CD14-positive monocyte (primary cell): ENCODE measurements around the gene SFTPD. TPM values are rescaled to one million over a fixed set of nuclear protein-coding genes. Genes with fewer than 3 reads are reported as not detected.
A peak's percentile ranks its signal among the peaks of the same experiment; 100 is the strongest.

Experiments used
- DNase-seq, 3 donors: peaks; one replicate each; pipeline ENCODE4 v3.0.0-alpha.2; 2011 to 2022
- H2AFZ ChIP-seq: 2 replicates; pipeline ENCODE4 v1.6.0; 2012; ENCODE audit warnings: mild to moderate bottlenecking, low read depth, low read length, inconsistent platforms; ENCODE audit not compliant: insufficient read depth, poor library complexity, severe bottlenecking
- H3K27ac ChIP-seq, 2 donors: 1 replicate in 1 of 2; 2 replicates in 1 of 2; pipeline ENCODE4 v1.5.1; 2012 to 2013; ENCODE audit warnings: low read length in 2 of 2, control low read depth in 1 of 2, inconsistent platforms in 1 of 2, low read depth in 1 of 2, mild to moderate bottlenecking in 1 of 2
- H3K27me3 ChIP-seq, 2 donors: one replicate each; pipeline versions ENCODE4 v1.6.0 to v1.6.1; 2011 to 2013; ENCODE audit warnings: low read length in 2 of 2; ENCODE audit not compliant: control insufficient read depth in 2 of 2, insufficient read depth in 2 of 2
- H3K36me3 ChIP-seq, 2 donors: replicated peaks in 1 of 2; 1 replicate in 1 of 2; 2 replicates in 1 of 2; pipeline versions ENCODE4 v1.5.1 to v1.6.1; 2012 to 2013; ENCODE audit warnings: low read length in 2 of 2, control low read depth in 1 of 2, inconsistent platforms in 1 of 2, mild to moderate bottlenecking in 1 of 2; ENCODE audit not compliant: insufficient read depth in 2 of 2, control insufficient read depth in 1 of 2
- H3K4me1 ChIP-seq, 2 donors: 1 replicate in 1 of 2; 2 replicates in 1 of 2; pipeline versions ENCODE4 v1.5.1 to v1.6.1; 2012 to 2013; ENCODE audit warnings: low read length in 2 of 2, control low read depth in 1 of 2, inconsistent platforms in 1 of 2, mild to moderate bottlenecking in 1 of 2, moderate library complexity in 1 of 2; ENCODE audit not compliant: insufficient read depth in 2 of 2, control insufficient read depth in 1 of 2
- H3K4me2 ChIP-seq: replicated peaks from 2 replicates; pipeline ENCODE3; 2012; ENCODE audit warnings: low read length, moderate library complexity, mild to moderate bottlenecking; ENCODE audit not compliant: poor library complexity, severe bottlenecking; ENCODE audit errors: extremely low read depth
- H3K4me3 ChIP-seq, 3 experiments: fragments of 200-600 bp in 1 of 3; sonication (generic) in 1 of 3; replicated peaks in 1 of 3; 1 replicate in 2 of 3; 2 replicates in 1 of 3; pipeline ENCODE4 v1.5.1; 2011 to 2013; ENCODE audit warnings: low read length in 3 of 3, mild to moderate bottlenecking in 3 of 3, control low read depth in 2 of 3, low read depth in 2 of 3, inconsistent platforms in 1 of 3, moderate library complexity in 1 of 3
- H3K79me2 ChIP-seq: 2 replicates; pipeline ENCODE4 v1.6.0; 2012; ENCODE audit warnings: mild to moderate bottlenecking, control low read depth, inconsistent platforms, low read length, moderate library complexity; ENCODE audit not compliant: insufficient read depth
- H3K9ac ChIP-seq: 2 replicates; pipeline ENCODE4 v1.6.0; 2017; ENCODE audit warnings: low read length, mild to moderate bottlenecking; ENCODE audit not compliant: insufficient read depth, poor library complexity, severe bottlenecking
- H3K9me3 ChIP-seq, 2 donors: replicated peaks in 1 of 2; 1 replicate in 1 of 2; 2 replicates in 1 of 2; pipeline versions ENCODE4 v1.5.1 to v1.6.1; 2012 to 2013; ENCODE audit warnings: low read length in 2 of 2, control low read depth in 1 of 2; ENCODE audit not compliant: control insufficient read depth in 1 of 2, insufficient read depth in 1 of 2
- H4K20me1 ChIP-seq: 2 replicates; pipeline ENCODE4 v1.6.0; 2012; ENCODE audit warnings: mild to moderate bottlenecking, low read length, control low read depth, moderate library complexity; ENCODE audit not compliant: insufficient read depth
- H3K27ac Mint-ChIP-seq, 7 donors: one replicate each; pipeline ENCODE4 v1.8.0; 2020; ENCODE audit warnings: mild to moderate bottlenecking in 7 of 7, mixed read lengths in 7 of 7, moderate library complexity in 6 of 7, inconsistent platforms in 2 of 7
- H3K27me3 Mint-ChIP-seq, 3 donors: one replicate each; pipeline ENCODE4 v1.8.0; 2021 to 2022; ENCODE audit warnings: low read depth in 3 of 3, mild to moderate bottlenecking in 3 of 3, mixed read lengths in 3 of 3, moderate library complexity in 3 of 3, inconsistent platforms in 1 of 3
- H3K36me3 Mint-ChIP-seq, 2 donors: one replicate each; pipeline ENCODE4 v1.8.0; 2020; ENCODE audit warnings: mixed read lengths in 2 of 2, inconsistent platforms in 1 of 2, mild to moderate bottlenecking in 1 of 2
- H3K4me1 Mint-ChIP-seq: one replicate; pipeline ENCODE4 v1.8.0; 2020; ENCODE audit warnings: mild to moderate bottlenecking, mixed read lengths
- H3K4me3 Mint-ChIP-seq, 2 donors: one replicate each; pipeline ENCODE4 v1.8.0; 2020; ENCODE audit warnings: mild to moderate bottlenecking in 2 of 2, mixed read lengths in 2 of 2, moderate library complexity in 1 of 2
- H3K9me3 Mint-ChIP-seq, 7 donors: one replicate each; pipeline ENCODE4 v1.8.0; 2020 to 2022; ENCODE audit warnings: mixed read lengths in 7 of 7, mild to moderate bottlenecking in 6 of 7, moderate library complexity in 6 of 7, inconsistent platforms in 2 of 7
- WGBS: methylation state at CpG from one replicate; pipeline ENCODE4 v1.1.5; 2013; ENCODE audit warnings: missing lambda C conversion rate; ENCODE audit not compliant: insufficient coverage; 5-methylcytosine and 5-hydroxymethylcytosine counted together
- intact Hi-C, 2 donors: fragments of 100-400 bp; cut with micrococcal nuclease; formaldehyde crosslinking; loops; one replicate each; pipeline versions ENCODE4 v1.15.0 to v1.15.1; 2023
- polyA plus RNA-seq, 3 donors: library from polyadenylated mRNA; depleted of rRNA in 1 of 3; unstranded in 2 of 3; stranded (reverse) in 1 of 3; fragments of 300-500 nt in 2 of 3; fragments of >200 nt in 1 of 3; fragmentation: Illumina TruSeq in 2 of 3; gene quantifications; 1 replicate in 2 of 3; 2 replicates in 1 of 3; pipeline ENCODE4 v1.2.3, GENCODE V29; 2012 to 2021
- TF ChIP-seq, protein P1 (sequence below): fragments of 200-600 bp; IDR thresholded peaks from one replicate; pipeline ENCODE4 v1.8.0; 2022; ENCODE audit warnings: antibody characterized with exemption, mild to moderate bottlenecking

The SFTPD gene
- polyA plus RNA-seq, 3 donors = 0.84 to 1.4 (median 1.2) TPM

DNA sequence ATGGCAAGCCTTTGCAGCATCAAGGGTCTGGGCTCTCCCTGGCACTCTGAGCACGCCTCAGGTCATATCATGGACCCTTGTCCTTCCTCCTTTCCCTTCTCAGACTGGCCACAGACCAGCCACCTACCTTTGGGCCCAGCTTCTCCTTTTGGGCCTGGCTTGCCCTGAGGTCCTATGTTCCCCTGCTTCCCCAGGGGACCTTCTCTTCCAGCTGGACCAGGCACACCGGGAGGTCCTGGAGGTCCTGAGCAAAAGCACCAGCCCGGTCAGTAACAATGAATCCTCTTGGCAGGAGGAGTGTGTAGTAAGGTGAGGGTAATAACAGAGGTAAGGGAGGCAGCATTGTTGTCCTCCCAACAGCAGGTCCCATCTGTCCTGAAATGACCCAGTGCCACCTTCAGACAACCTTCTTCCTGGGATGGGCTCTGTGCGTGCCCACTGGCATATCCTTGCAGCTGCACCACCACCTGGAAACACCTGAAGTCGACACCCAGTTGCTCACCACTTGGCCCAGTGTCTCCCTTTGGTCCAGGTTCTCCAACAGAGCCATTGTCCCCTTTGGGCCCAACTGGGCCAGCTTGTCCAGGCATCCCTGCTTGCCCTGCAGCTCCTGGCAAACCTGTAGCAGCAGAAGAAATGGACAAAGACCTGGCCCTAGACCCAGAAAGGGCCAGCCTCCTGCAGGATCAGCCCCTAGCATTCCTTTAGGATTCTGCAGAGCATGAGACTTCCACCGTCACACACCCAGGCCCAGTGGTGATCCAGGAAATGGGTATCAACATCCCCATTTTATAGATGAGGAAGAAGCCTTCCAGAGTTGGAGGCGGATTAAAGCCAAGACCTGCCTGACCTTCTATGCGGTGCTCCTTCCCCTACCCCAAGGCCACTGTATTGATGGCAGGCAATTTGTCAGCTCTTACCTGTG, 6.4 kb downstream of the SFTPD start:
- Mint-ChIP-seq H3K9me3 (peaks cover 0 to 3% (median 0%) of the 10 kb centered on the region in 7 donors), H3K27me3 (peaks cover 2 to 5% (median 3%) of the 10 kb centered on the region in 3 donors), H3K4me3 (no peak overlapping the region), H3K36me3 (peaks cover 0 to 4% of the 10 kb centered on the region in 2 donors), H3K27ac (peak overlapping the region in 3 of 7 donors; percentile 3 to 54 (median 53)), H3K4me1 (peaks cover 43% of the 10 kb centered on the region)
- no peak overlapping the region for H2AFZ ChIP-seq
- no peak overlapping the region for H3K4me3 ChIP-seq
- H3K4me2 ChIP-seq = no peak overlapping the region
- H4K20me1 ChIP-seq = no peaks in the 10 kb centered on the region
- 87% methylated on average over 3 of the region's 8 CpGs for WGBS
- no peak overlapping the region for H3K9ac ChIP-seq
- peaks cover 43 to 45% of the 10 kb centered on the region in 2 donors for H3K4me1 ChIP-seq
- no peaks in the 10 kb centered on the region for H3K36me3 ChIP-seq
- TF ChIP-seq, protein P1, sequence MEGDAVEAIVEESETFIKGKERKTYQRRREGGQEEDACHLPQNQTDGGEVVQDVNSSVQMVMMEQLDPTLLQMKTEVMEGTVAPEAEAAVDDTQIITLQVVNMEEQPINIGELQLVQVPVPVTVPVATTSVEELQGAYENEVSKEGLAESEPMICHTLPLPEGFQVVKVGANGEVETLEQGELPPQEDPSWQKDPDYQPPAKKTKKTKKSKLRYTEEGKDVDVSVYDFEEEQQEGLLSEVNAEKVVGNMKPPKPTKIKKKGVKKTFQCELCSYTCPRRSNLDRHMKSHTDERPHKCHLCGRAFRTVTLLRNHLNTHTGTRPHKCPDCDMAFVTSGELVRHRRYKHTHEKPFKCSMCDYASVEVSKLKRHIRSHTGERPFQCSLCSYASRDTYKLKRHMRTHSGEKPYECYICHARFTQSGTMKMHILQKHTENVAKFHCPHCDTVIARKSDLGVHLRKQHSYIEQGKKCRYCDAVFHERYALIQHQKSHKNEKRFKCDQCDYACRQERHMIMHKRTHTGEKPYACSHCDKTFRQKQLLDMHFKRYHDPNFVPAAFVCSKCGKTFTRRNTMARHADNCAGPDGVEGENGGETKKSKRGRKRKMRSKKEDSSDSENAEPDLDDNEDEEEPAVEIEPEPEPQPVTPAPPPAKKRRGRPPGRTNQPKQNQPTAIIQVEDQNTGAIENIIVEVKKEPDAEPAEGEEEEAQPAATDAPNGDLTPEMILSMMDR = no peak
- H3K27ac ChIP-seq = no peak overlapping the region
- H3K27me3 ChIP-seq = no peaks in the 10 kb centered on the region
- H3K9me3 ChIP-seq = no peaks in the 10 kb centered on the region
- no peaks in the 10 kb centered on the region for H3K79me2 ChIP-seq
- DNase-seq = peak in 1 of 3 donors; percentile 13
- intact Hi-C loops = no loop called here

DNA sequence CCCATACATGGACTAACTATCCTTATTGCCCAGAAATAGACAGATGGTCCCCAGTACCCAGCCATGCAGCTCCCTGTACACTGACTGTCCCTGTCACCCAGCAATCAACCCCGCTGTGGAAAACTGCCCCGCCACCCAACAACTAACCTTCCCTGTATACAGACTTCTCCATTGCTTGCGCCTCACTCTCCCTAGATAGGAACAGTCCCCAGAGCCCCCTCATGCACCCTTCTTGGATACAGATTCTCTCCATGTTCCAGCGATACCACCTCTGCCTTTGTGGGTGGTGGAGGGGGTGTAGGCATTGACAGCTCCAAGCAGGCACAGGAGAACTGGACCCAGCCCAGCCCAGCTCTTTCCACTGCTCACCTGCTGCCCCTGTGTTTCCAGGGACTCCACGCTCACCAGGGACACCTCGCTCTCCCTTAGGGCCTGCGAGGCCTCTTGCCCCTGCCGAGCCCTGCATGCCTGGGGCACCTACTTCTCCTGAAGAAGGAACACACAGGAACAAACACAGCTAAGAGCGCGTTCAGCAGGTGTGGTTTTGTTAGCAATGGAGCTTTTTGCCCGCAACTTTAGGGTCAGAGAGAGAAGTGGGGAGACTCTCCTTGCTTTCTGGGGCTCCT, 7.2 kb downstream of the SFTPD start:
- Histone ChIP-seq H3K9ac (no peak overlapping the region), H3K4me3 (no peak overlapping the region), H3K27ac (no peak overlapping the region), H3K36me3 (no peaks in the 10 kb centered on the region), H3K79me2 (no peaks in the 10 kb centered on the region), H3K4me1 (peaks cover 51 to 53% of the 10 kb centered on the region in 2 donors), H3K27me3 (no peaks in the 10 kb centered on the region), H3K9me3 (no peaks in the 10 kb centered on the region), H3K4me2 (no peak overlapping the region), H2AFZ (no peak overlapping the region), H4K20me1 (no peaks in the 10 kb centered on the region)
- no peak for DNase-seq
- Mint-ChIP-seq H3K9me3 (peaks cover 0 to 3% (median 0%) of the 10 kb centered on the region in 7 donors), H3K4me1 (peaks cover 51% of the 10 kb centered on the region), H3K36me3 (peaks cover 0 to 4% of the 10 kb centered on the region in 2 donors), H3K27ac (peak overlapping the region in 3 of 7 donors; percentile 3 to 58 (median 54)), H3K27me3 (peaks cover 1 to 5% (median 3%) of the 10 kb centered on the region in 3 donors), H3K4me3 (no peak overlapping the region)
- intact Hi-C loops = no loop called here
- TF ChIP-seq, protein P1 = no peak
- 100% methylated on average over 7 of the region's 11 CpGs for WGBS
